ENCODE results near the gene LRIG2.

LRIG2 gene

GRCh38 chr1:113124366-113124765 is 51.4 kb downstream of the LRIG2 start:
- TF ChIP-seq REST (IDR thresholded peaks at IDR 0.05; ENCODE audit: insufficient read depth in 1 of 2, low read depth in 2 of 2, low read length in 2 of 2), result no peak
- TF ChIP-seq FOXP2 (optimal IDR thresholded peaks at IDR 0.05; ENCODE audit: borderline replicate concordance, extremely low read depth, extremely low read length, insufficient read depth), result no peak
- no peak for TF ChIP-seq TAF1 (IDR thresholded peaks at IDR 0.05; ENCODE audit: borderline replicate concordance, insufficient read depth, low read length)
- TF ChIP-seq POLR2AphosphoS5 (IDR thresholded peaks at IDR 0.05; ENCODE audit: low read depth, low read length), result no peak
- no peak for TF ChIP-seq SIN3A (IDR thresholded peaks at IDR 0.05; ENCODE audit: borderline replicate concordance, insufficient read depth, low read length)

GRCh38 chr1:113125517-113125916 is 52.5 kb downstream of the LRIG2 start:
- no peak for TF ChIP-seq FOXP2 (optimal IDR thresholded peaks at IDR 0.05; ENCODE audit: borderline replicate concordance, extremely low read depth, extremely low read length, insufficient read depth)
- no peak for TF ChIP-seq SIN3A (IDR thresholded peaks at IDR 0.05; ENCODE audit: borderline replicate concordance, insufficient read depth, low read length)
- no peak for TF ChIP-seq REST (IDR thresholded peaks at IDR 0.05; ENCODE audit: insufficient read depth in 1 of 2, low read depth in 2 of 2, low read length in 2 of 2)
- TF ChIP-seq POLR2AphosphoS5 (IDR thresholded peaks at IDR 0.05; ENCODE audit: low read depth, low read length), result no peak
- no peak for TF ChIP-seq TAF1 (IDR thresholded peaks at IDR 0.05; ENCODE audit: borderline replicate concordance, insufficient read depth, low read length)

- TF ChIP-seq SIN3A (IDR thresholded peaks at IDR 0.05; ENCODE audit: borderline replicate concordance, insufficient read depth, low read length), result no peak
- no peak for TF ChIP-seq REST (IDR thresholded peaks at IDR 0.05; ENCODE audit: insufficient read depth in 1 of 2, low read depth in 2 of 2, low read length in 2 of 2)
- TF ChIP-seq POLR2AphosphoS5 (IDR thresholded peaks at IDR 0.05; ENCODE audit: low read depth, low read length), result no peak
- TF ChIP-seq FOXP2 (optimal IDR thresholded peaks at IDR 0.05; ENCODE audit: borderline replicate concordance, extremely low read depth, extremely low read length, insufficient read depth), result no peak
- no peak for TF ChIP-seq TAF1 (IDR thresholded peaks at IDR 0.05; ENCODE audit: borderline replicate concordance, insufficient read depth, low read length)
Measured at GRCh38 chr1:113126207-113126606, 53.2 kb downstream of the LRIG2 start.

GRCh38 chr1:113128116-113128515 is 55.1 kb downstream of the LRIG2 start:
- TF ChIP-seq FOXP2 (optimal IDR thresholded peaks at IDR 0.05; ENCODE audit: borderline replicate concordance, extremely low read depth, extremely low read length, insufficient read depth) (no peak), POLR2AphosphoS5 (IDR thresholded peaks at IDR 0.05; ENCODE audit: low read depth, low read length) (no peak), SIN3A (IDR thresholded peaks at IDR 0.05; ENCODE audit: borderline replicate concordance, insufficient read depth, low read length) (no peak), TAF1 (IDR thresholded peaks at IDR 0.05; ENCODE audit: borderline replicate concordance, insufficient read depth, low read length) (no peak), REST (IDR thresholded peaks at IDR 0.05; ENCODE audit: insufficient read depth in 1 of 2, low read depth in 2 of 2, low read length in 2 of 2) (no peak)

All from PFSK-1 (cell line).